CD14-positive monocyte (primary cell): Measurements from ENCODE around the gene LYPD1. TPM values are rescaled to one million over a fixed set of nuclear protein-coding genes. Genes with fewer than 3 reads are reported as not detected.

Source experiments
- DNase-seq, 3 donors: peaks; one replicate each; pipeline ENCODE4 v3.0.0-alpha.2; 2011 to 2022
- H2AFZ ChIP-seq: 2 replicates; pipeline ENCODE4 v1.6.0; 2012; ENCODE audit warnings: mild to moderate bottlenecking, low read depth, low read length, inconsistent platforms; ENCODE audit not compliant: insufficient read depth, poor library complexity, severe bottlenecking
- H3K27ac ChIP-seq, 2 donors: 1 replicate in 1 of 2; 2 replicates in 1 of 2; pipeline ENCODE4 v1.5.1; 2012 to 2013; ENCODE audit warnings: low read length in 2 of 2, control low read depth in 1 of 2, inconsistent platforms in 1 of 2, low read depth in 1 of 2, mild to moderate bottlenecking in 1 of 2
- H3K27me3 ChIP-seq, 2 donors: one replicate each; pipeline versions ENCODE4 v1.6.0 to v1.6.1; 2011 to 2013; ENCODE audit warnings: low read length in 2 of 2; ENCODE audit not compliant: control insufficient read depth in 2 of 2, insufficient read depth in 2 of 2
- H3K36me3 ChIP-seq, 2 donors: replicated peaks in 1 of 2; 1 replicate in 1 of 2; 2 replicates in 1 of 2; pipeline versions ENCODE4 v1.5.1 to v1.6.1; 2012 to 2013; ENCODE audit warnings: low read length in 2 of 2, control low read depth in 1 of 2, inconsistent platforms in 1 of 2, mild to moderate bottlenecking in 1 of 2; ENCODE audit not compliant: insufficient read depth in 2 of 2, control insufficient read depth in 1 of 2
- H3K4me1 ChIP-seq, 2 donors: 1 replicate in 1 of 2; 2 replicates in 1 of 2; pipeline versions ENCODE4 v1.5.1 to v1.6.1; 2012 to 2013; ENCODE audit warnings: low read length in 2 of 2, control low read depth in 1 of 2, inconsistent platforms in 1 of 2, mild to moderate bottlenecking in 1 of 2, moderate library complexity in 1 of 2; ENCODE audit not compliant: insufficient read depth in 2 of 2, control insufficient read depth in 1 of 2
- H3K4me2 ChIP-seq: replicated peaks from 2 replicates; pipeline ENCODE3; 2012; ENCODE audit warnings: low read length, moderate library complexity, mild to moderate bottlenecking; ENCODE audit not compliant: poor library complexity, severe bottlenecking; ENCODE audit errors: extremely low read depth
- H3K4me3 ChIP-seq, 3 experiments: fragments of 200-600 bp in 1 of 3; sonication (generic) in 1 of 3; replicated peaks in 1 of 3; 1 replicate in 2 of 3; 2 replicates in 1 of 3; pipeline ENCODE4 v1.5.1; 2011 to 2013; ENCODE audit warnings: low read length in 3 of 3, mild to moderate bottlenecking in 3 of 3, control low read depth in 2 of 3, low read depth in 2 of 3, inconsistent platforms in 1 of 3, moderate library complexity in 1 of 3
- H3K79me2 ChIP-seq: 2 replicates; pipeline ENCODE4 v1.6.0; 2012; ENCODE audit warnings: mild to moderate bottlenecking, control low read depth, inconsistent platforms, low read length, moderate library complexity; ENCODE audit not compliant: insufficient read depth
- H3K9ac ChIP-seq: 2 replicates; pipeline ENCODE4 v1.6.0; 2017; ENCODE audit warnings: low read length, mild to moderate bottlenecking; ENCODE audit not compliant: insufficient read depth, poor library complexity, severe bottlenecking
- H3K9me3 ChIP-seq, 2 donors: replicated peaks in 1 of 2; 1 replicate in 1 of 2; 2 replicates in 1 of 2; pipeline versions ENCODE4 v1.5.1 to v1.6.1; 2012 to 2013; ENCODE audit warnings: low read length in 2 of 2, control low read depth in 1 of 2; ENCODE audit not compliant: control insufficient read depth in 1 of 2, insufficient read depth in 1 of 2
- H4K20me1 ChIP-seq: 2 replicates; pipeline ENCODE4 v1.6.0; 2012; ENCODE audit warnings: mild to moderate bottlenecking, low read length, control low read depth, moderate library complexity; ENCODE audit not compliant: insufficient read depth
- H3K27ac Mint-ChIP-seq, 7 donors: one replicate each; pipeline ENCODE4 v1.8.0; 2020; ENCODE audit warnings: mild to moderate bottlenecking in 7 of 7, mixed read lengths in 7 of 7, moderate library complexity in 6 of 7, inconsistent platforms in 2 of 7
- H3K27me3 Mint-ChIP-seq, 3 donors: one replicate each; pipeline ENCODE4 v1.8.0; 2021 to 2022; ENCODE audit warnings: low read depth in 3 of 3, mild to moderate bottlenecking in 3 of 3, mixed read lengths in 3 of 3, moderate library complexity in 3 of 3, inconsistent platforms in 1 of 3
- H3K36me3 Mint-ChIP-seq, 2 donors: one replicate each; pipeline ENCODE4 v1.8.0; 2020; ENCODE audit warnings: mixed read lengths in 2 of 2, inconsistent platforms in 1 of 2, mild to moderate bottlenecking in 1 of 2
- H3K4me1 Mint-ChIP-seq: one replicate; pipeline ENCODE4 v1.8.0; 2020; ENCODE audit warnings: mild to moderate bottlenecking, mixed read lengths
- H3K4me3 Mint-ChIP-seq, 2 donors: one replicate each; pipeline ENCODE4 v1.8.0; 2020; ENCODE audit warnings: mild to moderate bottlenecking in 2 of 2, mixed read lengths in 2 of 2, moderate library complexity in 1 of 2
- H3K9me3 Mint-ChIP-seq, 7 donors: one replicate each; pipeline ENCODE4 v1.8.0; 2020 to 2022; ENCODE audit warnings: mixed read lengths in 7 of 7, mild to moderate bottlenecking in 6 of 7, moderate library complexity in 6 of 7, inconsistent platforms in 2 of 7
- CTCF ChIP-seq: fragments of 200-600 bp; IDR thresholded peaks from one replicate; pipeline ENCODE4 v1.8.0; 2022; ENCODE audit warnings: antibody characterized with exemption, mild to moderate bottlenecking
- WGBS: methylation state at CpG from one replicate; pipeline ENCODE4 v1.1.5; 2013; ENCODE audit warnings: missing lambda C conversion rate; ENCODE audit not compliant: insufficient coverage; 5-methylcytosine and 5-hydroxymethylcytosine counted together
- intact Hi-C, 2 donors: fragments of 100-400 bp; cut with micrococcal nuclease; formaldehyde crosslinking; loops; one replicate each; pipeline versions ENCODE4 v1.15.0 to v1.15.1; 2023
- polyA plus RNA-seq, 3 donors: library from polyadenylated mRNA; depleted of rRNA in 1 of 3; unstranded in 2 of 3; stranded (reverse) in 1 of 3; fragments of 300-500 nt in 2 of 3; fragments of >200 nt in 1 of 3; fragmentation: Illumina TruSeq in 2 of 3; gene quantifications; 1 replicate in 2 of 3; 2 replicates in 1 of 3; pipeline ENCODE4 v1.2.3, GENCODE V29; 2012 to 2021

Gene LYPD1
- polyA plus RNA-seq, 3 donors, result not detected

DNA sequence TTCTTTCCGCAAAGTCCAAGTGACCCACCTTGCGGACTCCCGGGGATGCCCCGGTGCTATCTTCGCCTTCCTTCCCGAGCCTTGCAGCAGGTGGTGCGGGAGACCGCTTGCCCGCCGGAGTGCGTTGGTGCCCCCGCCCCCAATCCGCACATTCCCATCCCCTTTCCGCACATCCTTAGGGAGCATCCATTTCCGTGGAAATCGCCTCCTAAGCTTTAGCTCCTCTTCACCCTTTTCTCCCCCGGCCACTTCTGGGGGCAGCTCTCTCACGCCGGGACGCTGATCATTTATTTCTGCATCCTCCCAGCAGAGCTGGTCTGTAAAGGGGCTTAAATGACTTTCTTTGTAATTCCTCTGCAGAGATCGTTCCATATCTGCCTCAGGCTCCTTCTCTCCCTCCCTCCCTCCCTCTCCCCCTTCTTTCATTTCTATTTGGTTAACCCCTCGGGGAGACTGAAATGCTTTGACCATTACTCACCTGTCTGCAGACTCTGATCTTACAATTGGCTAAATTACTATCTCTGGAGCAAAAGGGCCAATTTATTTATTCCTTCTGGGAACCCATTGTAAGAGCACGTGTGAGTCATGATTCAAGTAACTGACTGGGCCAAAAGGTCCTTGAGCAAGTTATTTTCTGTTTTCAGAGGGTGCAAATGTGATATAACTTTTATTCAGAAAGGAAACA, 1.3 kb upstream of the LYPD1 start:
- H3K4me3 ChIP-seq, result no peak overlapping the region
- Mint-ChIP-seq H3K4me1 (no peaks in the 10 kb centered on the region), H3K36me3 (peaks cover 0 to 5% of the 10 kb centered on the region in 2 donors), H3K27me3 (peaks cover 57 to 70% (median 62%) of the 10 kb centered on the region in 3 donors), H3K4me3 (peak overlapping the region in 1 of 2 donors; percentile 73), H3K27ac (no peak overlapping the region), H3K9me3 (peaks cover 0 to 12% (median 5%) of the 10 kb centered on the region in 7 donors)
- H3K4me1 ChIP-seq, result no peaks in the 10 kb centered on the region
- H3K27me3 ChIP-seq, result peaks cover 67 to 78% of the 10 kb centered on the region in 2 donors
- intact Hi-C loops, result no loop called here
- H2AFZ ChIP-seq, result no peak overlapping the region
- no peak for TF ChIP-seq CTCF
- no peaks in the 10 kb centered on the region for H3K36me3 ChIP-seq
- H3K9ac ChIP-seq, result no peak overlapping the region
- 9% methylated on average over 18 of the region's 23 CpGs for WGBS
- H3K4me2 ChIP-seq, result no peak overlapping the region
- H4K20me1 ChIP-seq, result no peaks in the 10 kb centered on the region
- peaks cover 0 to 15% of the 10 kb centered on the region in 2 donors for H3K9me3 ChIP-seq
- H3K27ac ChIP-seq, result no peak overlapping the region
- no peaks in the 10 kb centered on the region for H3K79me2 ChIP-seq
- DNase-seq, result no peak

- H3K79me2 ChIP-seq, result no peaks in the 10 kb centered on the region
- under 1% methylated on average over 29 of the region's 44 CpGs for WGBS
- Mint-ChIP-seq H3K27ac (no peak overlapping the region), H3K9me3 (peaks cover 0 to 12% (median 5%) of the 10 kb centered on the region in 7 donors), H3K4me1 (no peaks in the 10 kb centered on the region), H3K27me3 (peaks cover 60 to 70% (median 63%) of the 10 kb centered on the region in 3 donors), H3K4me3 (peak overlapping the region in 1 of 2 donors; percentile 73), H3K36me3 (peaks cover 0 to 5% of the 10 kb centered on the region in 2 donors)
- no peak overlapping the region for H3K27ac ChIP-seq
- H2AFZ ChIP-seq, result no peak overlapping the region
- H4K20me1 ChIP-seq, result no peaks in the 10 kb centered on the region
- TF ChIP-seq CTCF, result no peak
- DNase-seq, result no peak
- H3K9ac ChIP-seq, result no peak overlapping the region
- H3K4me1 ChIP-seq, result no peaks in the 10 kb centered on the region
- no peak overlapping the region for H3K4me2 ChIP-seq
- H3K4me3 ChIP-seq, result no peak overlapping the region
- H3K27me3 ChIP-seq, result peaks cover 70 to 81% of the 10 kb centered on the region in 2 donors
- no peaks in the 10 kb centered on the region for H3K36me3 ChIP-seq
- H3K9me3 ChIP-seq, result peaks cover 0 to 15% of the 10 kb centered on the region in 2 donors
- intact Hi-C loops, result no loop called here
Measured at GRCh38 chr2:132670496-132671150, 618 bp upstream of the LYPD1 start.
